Peyer's patch (tissue), 4 donors: Measurements from ENCODE around the gene POLR2F.

Experiments used
- CTCF ChIP-seq, 6 experiments: fragments of 450-650 bp in 4 of 6; fragments of 200-600 bp in 2 of 6; sonication (generic) in 1 of 6; IDR thresholded peaks; one replicate each; pipeline ENCODE4 v1.5.1; 2017 to 2019; ENCODE audit warnings: antibody characterized with exemption in 6 of 6, mild to moderate bottlenecking in 3 of 6, moderate library complexity in 1 of 6
- POLR2A ChIP-seq, 2 donors: fragments of 450-650 bp; IDR thresholded peaks; one replicate each; pipeline ENCODE4 v1.5.1; 2017; ENCODE audit warnings: antibody characterized with exemption in 2 of 2, mild to moderate bottlenecking in 2 of 2, moderate library complexity in 2 of 2

- TF ChIP-seq CTCF (IDR thresholded peaks at IDR 0.05) (no peak), POLR2A (IDR thresholded peaks at IDR 0.05) (no peak)
These were observed 20.0 kb downstream of the POLR2F start for GRCh38 chr22:37973271-37974170.
